ENCODE measurements around the gene CNTNAP2.

Gene CNTNAP2

GRCh38 chr7:146423446-146423845, 306.8 kb downstream of the CNTNAP2 start (continued):
- TF ChIP-seq ZNF274 (IDR thresholded peaks at IDR 0.05; ENCODE audit: low read length) (no peak), ZNF274 (tag by site-specific recombination; IDR thresholded peaks at IDR 0.05; ENCODE audit: borderline replicate concordance) (no peak), ZNF521 (tag by site-specific recombination; IDR thresholded peaks at IDR 0.05) (no peak)

GRCh38 chr7:146424084-146424483, 307.5 kb downstream of the CNTNAP2 start:
- Histone ChIP-seq H3K4me1 (ENCODE audit: control insufficient read depth, insufficient read depth, low read length) (no peaks in the 10 kb centered on the region; the same call in 1 of the 2 replicates), H3K36me3 (ENCODE audit: control insufficient read depth in 2 of 2, insufficient read depth in 1 of 2, low read length in 2 of 2) (no peaks in the 10 kb centered on the region), H3K27ac (ENCODE audit: extremely low read depth, low read depth, low read length) (no peak overlapping the region), H3K4me3 (ENCODE audit: low read depth, low read length) (no peak overlapping the region), H3K9me3 (ENCODE audit: control insufficient read depth, insufficient read depth, low read depth, low read length) (no peaks in the 10 kb centered on the region)
- TF ChIP-seq HOXA7 (CRISPR knock-in tag; IDR thresholded peaks at IDR 0.05; ENCODE audit: borderline replicate concordance) (no peak), ZFP3 (tag by site-specific recombination; IDR thresholded peaks at IDR 0.05; ENCODE audit: low read depth) (no peak), PATZ1 (tag by site-specific recombination; IDR thresholded peaks at IDR 0.05) (no peak), ZNF350 (tag by site-specific recombination; IDR thresholded peaks at IDR 0.05) (no peak), ZNF76 (tag by site-specific recombination; IDR thresholded peaks at IDR 0.05; ENCODE audit: borderline replicate concordance, low read depth) (no peak), ZNF639 (tag by site-specific recombination; IDR thresholded peaks at IDR 0.05) (no peak), SETDB1 (IDR thresholded peaks at IDR 0.05; ENCODE audit: insufficient read length, low read length) (no peak), ZNF157 (tag by site-specific recombination; IDR thresholded peaks at IDR 0.05) (no peak), ZNF521 (tag by site-specific recombination; IDR thresholded peaks at IDR 0.05) (no peak), TSHZ1 (tag by site-specific recombination; IDR thresholded peaks at IDR 0.05; ENCODE audit: borderline replicate concordance) (no peak), ZNF658 (tag by site-specific recombination; IDR thresholded peaks at IDR 0.05) (no peak), ZNF837 (tag by site-specific recombination; IDR thresholded peaks at IDR 0.05) (no peak), SALL2 (tag by site-specific recombination; IDR thresholded peaks at IDR 0.05; ENCODE audit: borderline replicate concordance) (no peak), ZFP41 (tag by site-specific recombination; IDR thresholded peaks at IDR 0.05; ENCODE audit: borderline replicate concordance) (no peak), ZBTB10 (tag by site-specific recombination; IDR thresholded peaks at IDR 0.05) (no peak)
- ChIA-PET CTCF (interaction anchor here (1.5 kb wide), 1 partner anchor 37 kb away, joined by 3 read pairs; no protein-coding TSS in a partner anchor), POLR2A (no interaction called here)
